H9 (cell line): ENCODE measurements around the gene RCAN1. TPM values are rescaled to one million over a fixed set of nuclear protein-coding genes. Genes with fewer than 3 reads are reported as not detected.

Source experiments
- DNase-seq: peaks from one replicate; pipeline ENCODE4 v3.0.0-alpha.2; 2017
- H2AFZ ChIP-seq: one replicate; pipeline ENCODE4 v1.6.1; 2013; ENCODE audit warnings: mild to moderate bottlenecking, low read length, control low read depth, moderate library complexity
- H2AK5ac ChIP-seq: 2 replicates; pipeline ENCODE4 v1.6.1; 2013; ENCODE audit warnings: low read length, control low read depth, mixed read lengths; ENCODE audit not compliant: insufficient read length
- H2BK120ac ChIP-seq: one replicate; pipeline ENCODE4 v1.6.1; 2013; ENCODE audit warnings: low read depth, mild to moderate bottlenecking, low read length, control low read depth, inconsistent platforms; ENCODE audit not compliant: poor library complexity, severe bottlenecking
- H2BK12ac ChIP-seq: 2 replicates; pipeline ENCODE4 v1.6.1; 2013; ENCODE audit warnings: low read length, control low read depth, mixed read lengths, low read depth; ENCODE audit not compliant: insufficient read length
- H2BK15ac ChIP-seq: 2 replicates; pipeline ENCODE4 v1.6.1; 2013; ENCODE audit warnings: low read depth, low read length, control low read depth
- H2BK20ac ChIP-seq: one replicate; pipeline ENCODE4 v1.6.1; 2013; ENCODE audit warnings: low read depth, mild to moderate bottlenecking, low read length, control low read depth, inconsistent platforms; ENCODE audit not compliant: poor library complexity, severe bottlenecking
- H2BK5ac ChIP-seq: 2 replicates; pipeline ENCODE4 v1.6.1; 2013; ENCODE audit warnings: low read length, control low read depth, mixed read lengths; ENCODE audit not compliant: insufficient read length
- H3K14ac ChIP-seq: 2 replicates; pipeline ENCODE4 v1.6.1; 2013; ENCODE audit warnings: low read length, control low read depth; ENCODE audit not compliant: insufficient read depth
- H3K18ac ChIP-seq: 2 replicates; pipeline ENCODE4 v1.6.1; 2013; ENCODE audit warnings: low read depth, mild to moderate bottlenecking, mixed read lengths, low read length, control low read depth; ENCODE audit not compliant: insufficient read length
- H3K23ac ChIP-seq: 2 replicates; pipeline ENCODE4 v1.6.1; 2013; ENCODE audit warnings: low read length, control low read depth, mixed read lengths, low read depth; ENCODE audit not compliant: insufficient read length
- H3K23me2 ChIP-seq: 2 replicates; pipeline ENCODE4 v1.6.1; 2013; ENCODE audit warnings: low read depth, mild to moderate bottlenecking, mixed read lengths, low read length, control low read depth; ENCODE audit not compliant: insufficient read length, poor library complexity, severe bottlenecking
- H3K27ac ChIP-seq: 2 replicates; pipeline ENCODE4 v1.5.1; 2013; ENCODE audit warnings: low read length, control low read depth, mixed read lengths, low read depth; ENCODE audit not compliant: insufficient read length
- H3K27me3 ChIP-seq: 2 replicates; pipeline ENCODE4 v1.6.1; 2013; ENCODE audit warnings: low read length, control low read depth, inconsistent platforms; ENCODE audit not compliant: insufficient read depth
- H3K4ac ChIP-seq: 2 replicates; pipeline ENCODE4 v1.6.1; 2013; ENCODE audit warnings: low read depth, mild to moderate bottlenecking, control low read depth, inconsistent platforms, low read length, moderate library complexity
- H3K4me1 ChIP-seq: 2 replicates; pipeline ENCODE4 v1.6.1; 2013; ENCODE audit warnings: low read length, control low read depth, inconsistent platforms; ENCODE audit not compliant: insufficient read depth
- H3K4me2 ChIP-seq: 2 replicates; pipeline ENCODE4 v1.6.1; 2013; ENCODE audit warnings: low read length, control low read depth, mixed read lengths; ENCODE audit not compliant: insufficient read length, insufficient read depth
- H3K56ac ChIP-seq: 2 replicates; pipeline ENCODE4 v1.6.1; 2013; ENCODE audit warnings: low read depth, mild to moderate bottlenecking, mixed read lengths, low read length, control low read depth; ENCODE audit not compliant: insufficient read length
- H3K79me1 ChIP-seq: 2 replicates; pipeline ENCODE4 v1.6.1; 2013; ENCODE audit warnings: low read depth, mild to moderate bottlenecking, moderate library complexity, low read length, control low read depth, inconsistent platforms; ENCODE audit not compliant: insufficient read depth, poor library complexity, severe bottlenecking
- H3K79me2 ChIP-seq: 2 replicates; pipeline ENCODE4 v1.6.1; 2013; ENCODE audit warnings: low read length, control low read depth, inconsistent platforms; ENCODE audit not compliant: insufficient read depth
- H3K9ac ChIP-seq: 2 replicates; pipeline ENCODE4 v1.6.1; 2013; ENCODE audit warnings: low read length, control low read depth, mixed read lengths; ENCODE audit not compliant: insufficient read length; ENCODE audit errors: extremely low read depth
- H3K9me3 ChIP-seq: one replicate; pipeline ENCODE4 v1.6.1; 2013; ENCODE audit warnings: low read depth, low read length, inconsistent platforms; ENCODE audit not compliant: control insufficient read depth
- H3T11ph ChIP-seq: one replicate; pipeline ENCODE4 v1.6.1; 2013; ENCODE audit warnings: mild to moderate bottlenecking, low read length, control low read depth, inconsistent platforms
- H4K20me1 ChIP-seq: one replicate; pipeline ENCODE4 v1.6.1; 2013; ENCODE audit not compliant: control insufficient read depth, insufficient read length, insufficient read depth
- H4K5ac ChIP-seq: 2 replicates; pipeline ENCODE4 v1.6.1; 2013; ENCODE audit warnings: low read depth, mild to moderate bottlenecking, mixed read lengths, low read length, control low read depth; ENCODE audit not compliant: insufficient read length
- H4K8ac ChIP-seq: replicated peaks from 2 replicates; pipeline ENCODE4 v1.6.1; 2013; ENCODE audit warnings: low read length, control low read depth, mixed read lengths, low read depth; ENCODE audit not compliant: insufficient read length
- H4K91ac ChIP-seq: 2 replicates; pipeline ENCODE4 v1.6.1; 2013; ENCODE audit warnings: low read depth, mild to moderate bottlenecking, moderate library complexity, mixed read lengths, low read length, control low read depth; ENCODE audit not compliant: insufficient read length
- H3K27ac Mint-ChIP-seq, 3 experiments: 2 replicates in 2 of 3; 3 replicates in 1 of 3; pipeline ENCODE4 v1.8.0; 2020 to 2021; ENCODE audit warnings: mixed read lengths in 3 of 3, mild to moderate bottlenecking in 1 of 3, moderate library complexity in 1 of 3
- H3K27me3 Mint-ChIP-seq: 2 replicates; pipeline ENCODE4 v1.8.0; 2021; ENCODE audit warnings: low read depth, mild to moderate bottlenecking, moderate library complexity, mixed read lengths
- H3K36me3 Mint-ChIP-seq, 3 experiments: 2 replicates in 2 of 3; 3 replicates in 1 of 3; pipeline ENCODE4 v1.8.0; 2020 to 2021; ENCODE audit warnings: low read depth in 3 of 3, mixed read lengths in 3 of 3; ENCODE audit not compliant: insufficient read depth in 1 of 3
- H3K4me1 Mint-ChIP-seq, 2 experiments: 2 replicates each; pipeline ENCODE4 v1.8.0; 2020; ENCODE audit warnings: mixed read lengths in 2 of 2
- H3K4me3 Mint-ChIP-seq, 2 experiments: 2 replicates in 1 of 2; 3 replicates in 1 of 2; pipeline ENCODE4 v1.8.0; 2020 to 2021; ENCODE audit warnings: mild to moderate bottlenecking in 2 of 2, mixed read lengths in 2 of 2, moderate library complexity in 1 of 2
- H3K9me3 Mint-ChIP-seq, 2 experiments: 2 replicates in 1 of 2; 3 replicates in 1 of 2; pipeline ENCODE4 v1.8.0; 2020; ENCODE audit warnings: mild to moderate bottlenecking in 2 of 2, mixed read lengths in 2 of 2, moderate library complexity in 1 of 2
- WGBS: extraction: QIAGEN DNeasy Blood & Tissue Kit; methylation state at CpG from one replicate; pipeline ENCODE4 v1.1.7; 2013; ENCODE audit warnings: missing lambda C conversion rate, low lambda C conversion rate, mixed read lengths; ENCODE audit not compliant: insufficient read length; ENCODE audit errors: extremely low coverage; 5-methylcytosine and 5-hydroxymethylcytosine counted together
- total RNA-seq: library from RNA; stranded (reverse); gene quantifications from 2 replicates; pipeline ENCODE4 v1.2.1, GENCODE V29; 2021
- TF ChIP-seq, protein P1 (sequence below): fragments of 200-600 bp; sonication (generic); conservative IDR thresholded peaks from 3 replicates; pipeline ENCODE4 v1.8.0; 2021; ENCODE audit warnings: antibody characterized with exemption, mild to moderate bottlenecking

Gene RCAN1
- total RNA-seq, 1 experiment from 2014 or later: 7.0 TPM

DNA sequence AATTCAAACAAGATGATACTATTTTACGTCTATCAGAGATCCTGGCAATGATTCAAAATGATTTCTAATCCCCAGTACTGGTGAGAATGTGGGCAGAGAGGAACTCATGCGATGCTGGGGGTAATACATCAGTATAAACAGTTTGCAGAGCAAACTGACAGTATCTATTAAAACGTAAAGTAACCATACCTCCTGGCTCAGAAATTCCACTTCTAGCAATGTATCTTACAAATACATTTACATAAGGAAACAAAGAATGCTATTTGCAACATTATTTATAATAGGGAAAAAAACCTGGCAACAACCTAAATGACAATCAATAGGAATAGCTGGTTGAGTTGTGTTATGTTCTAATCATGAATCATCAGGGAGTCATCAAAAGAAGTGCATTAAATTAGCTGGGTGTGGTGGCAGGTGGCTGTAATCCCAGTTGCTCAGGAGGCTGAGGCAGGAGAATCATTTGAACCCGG, 15.9 kb downstream of the RCAN1 start:
- H3K56ac ChIP-seq: no peak overlapping the region
- Mint-ChIP-seq H3K9me3 (no peaks in the 10 kb centered on the region), H3K27ac (no peak overlapping the region), H3K4me1 (peaks cover 15 to 20% of the 10 kb centered on the region in 2 experiments), H3K36me3 (no peaks in the 10 kb centered on the region), H3K4me3 (no peak overlapping the region), H3K27me3 (peaks cover under 1% of the 10 kb centered on the region; the same call in 1 of the 2 replicates)
- H2BK12ac ChIP-seq: no peak overlapping the region
- peaks cover 4% of the 10 kb centered on the region; the same call in 1 of the 2 replicates for H3K4me1 ChIP-seq
- no peak overlapping the region for H2BK15ac ChIP-seq
- no peaks in the 10 kb centered on the region for H3K27me3 ChIP-seq
- no peak overlapping the region for H3K4ac ChIP-seq
- no CpG with 5 or more reads among the region's 4 CpGs for WGBS
- no peak overlapping the region for H3K23ac ChIP-seq
- no peak overlapping the region for H3T11ph ChIP-seq
- no peak overlapping the region for H2BK5ac ChIP-seq
- no peak overlapping the region for H3K4me2 ChIP-seq
- no peak overlapping the region for H4K91ac ChIP-seq
- H3K9me3 ChIP-seq: no peaks in the 10 kb centered on the region
- H2BK20ac ChIP-seq: no peak overlapping the region
- H3K79me1 ChIP-seq: no peaks in the 10 kb centered on the region
- no peaks in the 10 kb centered on the region for H4K20me1 ChIP-seq
- DNase-seq: no peak
- H3K9ac ChIP-seq: no peak overlapping the region
- H3K14ac ChIP-seq: no peak overlapping the region
- H3K27ac ChIP-seq: no peak overlapping the region
- H3K18ac ChIP-seq: no peak overlapping the region
- H4K8ac ChIP-seq: no peak overlapping the region
- no peaks in the 10 kb centered on the region for H3K79me2 ChIP-seq
- no peak overlapping the region for H2BK120ac ChIP-seq
- H2AFZ ChIP-seq: no peak overlapping the region
- TF ChIP-seq, protein P1, sequence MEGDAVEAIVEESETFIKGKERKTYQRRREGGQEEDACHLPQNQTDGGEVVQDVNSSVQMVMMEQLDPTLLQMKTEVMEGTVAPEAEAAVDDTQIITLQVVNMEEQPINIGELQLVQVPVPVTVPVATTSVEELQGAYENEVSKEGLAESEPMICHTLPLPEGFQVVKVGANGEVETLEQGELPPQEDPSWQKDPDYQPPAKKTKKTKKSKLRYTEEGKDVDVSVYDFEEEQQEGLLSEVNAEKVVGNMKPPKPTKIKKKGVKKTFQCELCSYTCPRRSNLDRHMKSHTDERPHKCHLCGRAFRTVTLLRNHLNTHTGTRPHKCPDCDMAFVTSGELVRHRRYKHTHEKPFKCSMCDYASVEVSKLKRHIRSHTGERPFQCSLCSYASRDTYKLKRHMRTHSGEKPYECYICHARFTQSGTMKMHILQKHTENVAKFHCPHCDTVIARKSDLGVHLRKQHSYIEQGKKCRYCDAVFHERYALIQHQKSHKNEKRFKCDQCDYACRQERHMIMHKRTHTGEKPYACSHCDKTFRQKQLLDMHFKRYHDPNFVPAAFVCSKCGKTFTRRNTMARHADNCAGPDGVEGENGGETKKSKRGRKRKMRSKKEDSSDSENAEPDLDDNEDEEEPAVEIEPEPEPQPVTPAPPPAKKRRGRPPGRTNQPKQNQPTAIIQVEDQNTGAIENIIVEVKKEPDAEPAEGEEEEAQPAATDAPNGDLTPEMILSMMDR: no peak
- no peak overlapping the region for H4K5ac ChIP-seq
- H2AK5ac ChIP-seq: no peak overlapping the region
- no peaks in the 10 kb centered on the region for H3K23me2 ChIP-seq
